ENCODE data around the gene IKZF2.

DNA sequence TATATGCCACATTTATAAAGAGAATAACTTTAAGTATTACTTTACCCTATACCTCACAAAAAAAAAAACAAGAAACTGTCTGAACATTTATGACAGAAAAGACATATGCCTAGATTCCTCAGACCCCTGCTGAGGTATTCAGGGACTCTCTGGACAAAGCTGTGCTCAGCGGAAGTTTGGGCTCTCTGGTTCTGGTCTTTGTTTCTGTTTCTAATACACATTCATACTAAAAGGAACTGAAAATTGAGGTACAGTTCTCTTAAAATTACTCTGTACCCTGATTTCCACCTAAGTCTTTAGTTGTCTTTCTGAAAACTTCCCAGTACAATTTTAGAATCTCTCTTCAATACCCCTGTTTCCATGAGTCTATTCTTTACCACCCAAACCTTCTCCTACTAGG lies 160.3 kb downstream of the IKZF2 start:
- TF ChIP-seq FOXM1 (IDR thresholded peaks at IDR 0.05; ENCODE audit: borderline replicate concordance) (no peak), LEF1 (IDR thresholded peaks at IDR 0.05; ENCODE audit: borderline replicate concordance) (no peak), ZNF384 (IDR thresholded peaks at IDR 0.05) (no peak), TARDBP (IDR thresholded peaks at IDR 0.05) (no peak), BHLHE40 (IDR thresholded peaks at IDR 0.05; ENCODE audit: borderline replicate concordance) (no peak), FOXA1 (IDR thresholded peaks at IDR 0.05) (no peak), FOXK2 (IDR thresholded peaks at IDR 0.05) (no peak)

All from HEK293T (cell line).